NCI-H345 (cell line): Measurements from ENCODE around the gene AGRN.
"Not testable (repeated sequence)": the region's sequence is repeated elsewhere in the genome, so short reads cannot be mapped to it uniquely, and the experiment has no call there.

Source experiments
- DNase-seq: peaks from one replicate; lab custom pipeline; 2025; lab: John Stamatoyannopoulos, UW

Gene AGRN

DNA sequence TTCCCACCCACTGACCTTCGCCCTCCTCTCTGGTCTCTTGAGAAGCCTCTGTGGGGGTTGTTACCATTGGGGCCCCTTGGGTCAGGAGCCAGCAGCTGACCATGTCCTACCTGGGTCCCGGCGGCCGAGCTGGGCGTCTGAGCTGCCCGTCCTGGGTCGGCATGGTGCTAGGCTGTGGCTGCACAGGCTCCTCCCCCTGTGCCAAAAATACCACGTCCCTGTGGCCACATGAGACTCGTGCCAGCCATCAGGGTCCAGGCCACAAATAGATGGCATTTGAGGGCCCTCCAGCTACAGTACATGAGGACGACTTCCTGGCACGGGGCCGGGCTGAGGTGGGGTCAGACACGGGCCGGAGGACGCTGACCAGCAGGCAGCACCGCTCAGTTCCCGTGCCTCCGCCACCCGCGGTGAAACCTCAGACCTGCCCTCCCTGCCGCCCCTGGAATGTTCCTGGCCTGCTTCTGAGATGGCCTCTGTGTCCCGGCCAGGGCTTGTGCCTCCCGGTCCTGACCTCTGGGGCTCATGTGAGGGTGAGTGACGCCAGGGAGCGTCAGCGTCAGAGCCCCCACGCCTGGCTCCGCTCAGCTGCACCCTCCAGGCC, 37.9 kb upstream of the AGRN start, which contains the start of gene PERM1:
TSS of gene PERM1 (minus strand) at position 139 of the 604 bp plus-strand sequence. CDS start 1,064 bp downstream, outside the sequence.
- no peak for DNase-seq

GRCh38 chr1:982765-983436, 37.0 kb upstream of the AGRN start:
- DNase-seq, result no peak

- peak; percentile 19 for DNase-seq
Observed at GRCh38 chr1:983798-984475, 36.0 kb upstream of the AGRN start.

GRCh38 chr1:984476-984814, 35.5 kb upstream of the AGRN start:
- no peak for DNase-seq

GRCh38 chr1:985126-985525, 34.8 kb upstream of the AGRN start:
- DNase-seq, result no peak

DNA sequence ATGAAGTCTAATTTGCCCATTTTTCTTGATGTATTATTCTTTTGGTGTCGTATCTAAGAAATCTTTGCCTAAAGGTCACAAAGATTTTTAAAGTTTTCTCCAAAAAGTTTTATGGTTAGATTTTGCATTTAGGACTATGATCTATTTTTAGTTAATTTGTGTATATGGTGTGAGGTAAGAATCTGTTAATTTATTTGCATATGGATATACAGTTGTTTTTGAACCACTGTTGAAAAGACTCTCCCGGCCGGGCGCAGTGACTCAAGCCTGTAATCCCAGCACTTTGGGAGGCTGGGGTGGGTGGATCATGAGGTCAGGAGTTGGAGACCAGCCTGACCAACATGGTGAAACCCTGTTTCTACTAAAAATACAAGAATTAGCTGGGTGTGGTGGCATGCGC, 31.9 kb upstream of the AGRN start:
- DNase-seq, result not testable (repeated sequence)

DNA sequence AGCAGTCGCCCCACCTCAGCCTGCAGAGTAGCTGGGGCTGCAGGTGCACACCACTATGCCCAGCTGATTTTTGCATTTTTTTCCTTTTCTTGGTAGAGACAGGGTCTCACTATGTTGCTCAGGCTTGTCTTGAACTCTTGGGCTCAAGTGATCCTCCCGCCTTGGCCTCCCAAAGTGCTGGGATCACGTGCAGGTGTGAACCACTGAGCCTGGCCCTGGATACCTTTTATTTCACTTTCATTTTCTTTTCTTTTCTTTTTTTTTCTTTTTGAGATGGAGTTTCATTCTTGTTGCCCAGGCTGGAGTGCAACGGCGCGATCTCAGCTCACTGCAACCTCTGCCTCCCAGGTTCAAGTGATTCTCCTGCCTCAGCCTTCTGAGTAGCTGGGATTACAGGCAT, 28.6 kb upstream of the AGRN start:
- DNase-seq, result not testable (repeated sequence)

GRCh38 chr1:991895-992294, 28.0 kb upstream of the AGRN start:
- DNase-seq, result no peak

DNA sequence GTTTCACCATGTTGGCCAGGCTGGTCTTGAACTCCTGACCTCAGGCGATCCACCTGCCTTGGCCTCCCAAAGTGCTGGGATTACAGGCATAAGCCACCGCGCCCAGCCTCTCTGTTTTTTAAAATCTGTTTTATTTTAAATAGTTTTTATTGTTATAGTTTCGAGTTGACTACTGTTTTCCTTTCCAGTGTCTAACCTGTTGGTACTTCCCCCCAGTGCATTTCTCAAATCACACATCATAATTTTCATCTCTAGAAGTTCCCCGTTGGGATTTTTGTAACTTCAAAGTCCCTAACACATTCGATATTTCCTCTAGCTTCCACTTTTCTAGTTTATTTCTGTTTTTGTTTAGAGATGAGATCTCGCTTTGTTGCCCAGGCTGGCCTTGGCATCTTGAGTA, 27.6 kb upstream of the AGRN start:
- DNase-seq, result no peak

DNA sequence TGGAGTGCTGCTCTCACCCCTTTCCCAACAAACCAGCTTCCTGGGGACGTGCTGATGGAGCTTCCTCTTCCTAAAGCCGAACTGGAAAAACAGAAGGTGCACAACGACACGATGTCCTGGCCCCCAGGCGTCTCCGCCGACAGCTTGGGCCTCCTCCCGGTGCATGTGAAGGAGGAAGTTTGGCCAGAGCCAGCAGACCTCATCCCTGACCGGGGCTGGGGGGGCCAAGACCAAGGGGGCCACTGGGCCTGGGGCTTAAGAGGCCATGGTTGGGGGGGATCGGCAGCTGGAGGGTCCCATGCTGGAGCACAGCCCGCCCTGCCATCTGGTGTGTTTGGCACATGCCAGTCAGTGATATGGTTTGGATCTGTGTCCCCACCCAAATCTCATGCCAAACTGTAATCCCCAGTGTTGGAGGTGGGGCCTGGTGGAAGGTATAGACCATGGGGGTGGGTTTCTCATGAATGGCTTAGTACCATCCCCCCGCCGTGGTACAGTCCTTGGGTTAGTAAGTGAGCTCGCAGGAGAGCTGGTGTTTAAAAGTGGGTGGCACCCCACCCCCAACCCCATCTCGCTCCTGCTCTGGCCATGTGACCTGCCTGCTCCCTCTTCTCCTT, 26.4 kb upstream of the AGRN start:
- DNase-seq, result no peak

- DNase-seq, result not testable (repeated sequence)
Observed at GRCh38 chr1:994546-994945, 25.4 kb upstream of the AGRN start.

GRCh38 chr1:995665-996633, 24.0 kb upstream of the AGRN start:
- DNase-seq, result no peak

DNA sequence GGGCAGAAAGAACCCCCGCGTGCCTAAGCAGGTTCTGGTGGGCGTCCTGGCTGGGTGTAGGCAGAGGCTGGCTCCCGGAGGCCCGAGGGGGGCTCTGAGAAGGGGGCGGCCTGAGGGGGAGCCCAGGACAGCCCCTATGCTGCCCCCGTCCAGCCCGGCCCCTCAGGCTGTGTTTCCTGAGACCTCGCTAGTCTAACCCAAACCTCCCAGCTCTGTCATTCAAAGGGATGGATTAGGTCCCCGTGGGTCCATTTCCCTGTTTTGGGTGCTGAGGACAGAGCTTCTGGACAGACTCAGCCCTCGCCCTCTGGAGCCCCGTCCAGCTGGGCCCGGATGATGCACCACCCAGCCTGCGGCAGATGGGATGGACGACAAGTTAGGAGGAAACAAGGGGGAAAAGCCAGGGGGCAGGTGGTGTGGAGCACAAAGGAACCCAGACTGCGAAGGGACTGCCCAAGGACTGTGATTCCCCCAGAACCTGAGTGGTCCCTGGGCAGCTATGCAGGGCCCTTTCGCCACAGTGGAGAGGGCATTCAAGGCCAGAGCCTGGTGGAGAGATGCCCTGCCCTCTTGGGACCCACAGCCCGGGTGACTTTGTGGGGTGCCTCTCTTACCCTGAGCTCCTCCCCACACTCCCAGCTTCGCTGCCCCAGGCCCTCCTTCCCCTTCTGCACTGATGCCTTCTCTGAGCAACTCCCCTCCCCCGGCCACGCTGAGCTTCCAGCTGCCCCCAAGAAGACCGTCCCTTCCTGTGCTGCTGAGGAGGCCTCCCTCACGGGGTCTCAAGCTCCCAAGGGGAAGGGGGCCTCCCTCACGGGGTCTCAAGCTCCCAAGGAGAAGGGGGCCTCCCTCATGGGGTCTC, 22.8 kb upstream of the AGRN start:
- DNase-seq, result no peak

- DNase-seq, result no peak
Observed at GRCh38 chr1:997713-997992, 22.3 kb upstream of the AGRN start.

DNA sequence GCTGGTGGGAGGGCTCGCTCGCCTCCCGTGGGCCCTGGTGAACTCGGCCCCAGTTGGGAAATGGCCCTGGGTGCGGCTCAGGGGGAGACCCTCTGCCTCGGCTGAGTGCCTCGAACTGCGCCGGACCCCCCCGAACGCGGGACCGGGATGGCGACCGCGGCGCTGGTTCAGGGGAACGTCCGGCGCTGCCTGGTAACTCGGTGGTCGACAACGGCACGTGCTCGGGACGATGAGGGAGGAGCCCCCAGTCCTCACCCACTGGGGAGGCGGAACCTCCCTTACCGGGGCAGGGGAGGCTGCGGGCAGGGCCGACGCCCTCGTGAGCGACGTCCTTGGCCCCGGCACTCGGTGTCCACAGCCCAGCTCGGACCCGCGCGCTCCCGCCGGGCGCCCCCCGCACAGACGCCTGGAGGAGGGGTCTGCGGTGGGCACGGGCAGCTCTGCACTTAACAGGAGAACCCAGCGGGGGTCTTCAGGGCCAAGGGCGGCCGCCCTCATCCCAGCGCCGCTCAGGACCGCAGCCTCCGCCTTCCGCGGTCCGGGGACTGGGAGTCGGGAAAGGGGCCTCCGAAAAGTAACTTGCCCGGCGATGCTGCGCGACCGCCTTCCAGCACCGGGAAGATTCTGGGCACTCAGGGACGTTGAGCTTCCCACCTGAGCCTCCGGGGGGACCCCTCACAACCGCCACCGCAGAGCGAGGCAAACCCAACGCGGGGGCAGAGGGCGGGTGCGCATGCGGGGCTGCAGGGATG, 21.8 kb upstream of the AGRN start:
- DNase-seq, result no peak

GRCh38 chr1:998745-998994, 21.2 kb upstream of the AGRN start:
- no peak for DNase-seq

GRCh38 chr1:998995-999724, 20.8 kb upstream of the AGRN start:
- no peak for DNase-seq

DNA sequence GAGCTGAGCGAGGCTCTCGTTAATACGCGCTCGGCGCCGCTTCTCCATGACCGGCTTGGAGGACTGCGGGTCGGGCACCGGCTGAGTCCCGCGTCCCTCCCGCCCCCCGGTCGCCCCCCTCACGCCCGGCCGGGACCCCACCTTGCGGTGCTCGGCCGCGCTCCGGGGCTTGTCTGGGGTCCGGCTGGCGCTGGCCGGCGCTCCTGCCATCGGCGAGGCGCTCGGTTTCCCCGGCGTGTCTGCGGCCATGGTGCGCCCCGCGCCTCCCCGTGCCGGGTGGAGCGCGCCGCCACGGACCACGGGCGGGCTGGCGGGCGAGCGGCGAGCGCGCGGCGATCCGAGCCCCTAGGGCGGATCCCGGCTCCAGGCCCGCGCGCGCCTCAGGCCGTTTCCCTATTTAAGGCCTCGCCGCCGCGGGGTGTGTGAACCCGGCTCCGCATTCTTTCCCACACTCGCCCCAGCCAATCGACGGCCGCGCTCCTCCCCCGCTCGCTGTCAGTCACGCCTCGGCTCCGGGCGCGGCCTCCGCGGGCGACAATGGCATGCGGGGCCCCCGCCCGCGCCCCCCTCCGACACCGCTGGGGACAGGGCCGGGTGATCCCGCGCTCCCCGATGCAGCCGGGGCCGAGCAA, 20.1 kb upstream of the AGRN start, which contains the start of gene HES4:
TSS of gene HES4 (minus strand) at position 373 of the 632 bp plus-strand sequence. CDS start at position 249, 124 bp downstream.
- DNase-seq, result peak; percentile 63

DNA sequence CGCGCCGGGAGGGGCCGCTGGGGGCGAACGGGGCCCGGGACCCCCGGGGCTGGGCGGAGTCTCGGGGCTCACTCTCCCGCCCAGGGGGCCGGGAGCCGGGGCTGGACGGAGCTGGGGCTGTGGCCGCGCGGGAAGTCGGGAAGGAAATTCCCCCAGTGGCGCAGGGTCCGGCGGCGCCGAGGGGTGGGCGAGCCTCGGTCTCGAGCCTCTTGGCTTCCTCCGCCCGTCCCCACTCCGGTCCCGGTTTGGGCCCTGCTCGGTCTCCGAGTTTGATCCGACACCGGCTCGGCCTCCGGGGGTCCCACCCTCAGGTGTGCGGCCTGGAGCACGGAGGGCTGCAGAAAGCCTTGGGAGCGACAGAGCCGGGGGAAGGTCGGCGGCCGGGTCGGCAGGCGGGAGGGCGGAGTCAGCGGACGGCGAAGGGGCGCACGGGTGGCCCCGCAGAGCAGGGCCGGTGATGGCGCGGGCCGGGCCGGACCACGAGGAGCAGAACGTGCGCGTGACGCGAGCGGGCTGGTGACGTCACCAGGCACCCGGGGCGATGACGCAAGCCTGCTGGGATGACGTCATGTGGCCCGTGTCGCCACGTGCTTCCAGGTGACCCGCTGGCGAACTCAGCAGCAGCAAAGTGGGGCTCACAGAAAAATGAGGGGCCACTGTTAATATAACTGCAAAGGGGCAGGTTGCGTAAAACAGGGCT, 19.4 kb upstream of the AGRN start:
- peak; percentile 56 for DNase-seq
